Activated T-helper 1 cell treated with Interleukin-2 at 50 U/mL for 16 hours (primary cell): ENCODE results near the gene BLTP3A.
"Not testable (repeated sequence)": the region's sequence is repeated elsewhere in the genome, so short reads cannot be mapped to it uniquely, and the experiment has no call there.

Experiments
- DNase-seq: peaks from one replicate; pipeline ENCODE4 v3.0.0-alpha.2; 2020; ENCODE audit warnings: low read depth

The BLTP3A gene

DNA sequence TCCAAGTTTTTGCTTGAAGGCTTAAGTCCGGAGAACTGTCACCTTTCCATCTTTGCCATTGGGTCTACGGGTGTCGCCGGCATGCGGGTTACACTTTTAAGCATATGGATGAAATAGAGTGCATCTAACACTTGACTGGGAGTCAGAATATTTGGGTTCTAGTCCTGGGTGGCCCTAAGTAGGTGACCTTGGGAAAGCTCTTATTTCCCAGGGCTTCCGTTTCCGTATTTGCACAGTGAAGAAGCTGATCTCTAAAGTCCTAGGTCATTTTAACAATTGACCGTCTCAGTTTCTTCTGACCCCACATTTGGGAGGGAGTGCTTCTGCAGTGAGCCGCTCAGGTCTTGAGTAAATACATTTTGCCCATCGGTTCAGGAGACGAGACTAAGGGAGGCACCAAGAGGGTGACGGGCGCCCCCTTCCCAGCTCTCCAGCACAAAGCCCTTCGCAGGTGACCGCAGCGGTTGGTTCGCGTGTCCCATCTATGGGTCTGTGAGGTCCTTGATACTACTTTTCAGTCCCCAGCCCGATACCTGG lies 651 bp upstream of the BLTP3A start:
- peak; percentile 13 for DNase-seq

GRCh38 chr6:34792605-34793500 lies 970 bp downstream of the BLTP3A start:
- no peak for DNase-seq

DNA sequence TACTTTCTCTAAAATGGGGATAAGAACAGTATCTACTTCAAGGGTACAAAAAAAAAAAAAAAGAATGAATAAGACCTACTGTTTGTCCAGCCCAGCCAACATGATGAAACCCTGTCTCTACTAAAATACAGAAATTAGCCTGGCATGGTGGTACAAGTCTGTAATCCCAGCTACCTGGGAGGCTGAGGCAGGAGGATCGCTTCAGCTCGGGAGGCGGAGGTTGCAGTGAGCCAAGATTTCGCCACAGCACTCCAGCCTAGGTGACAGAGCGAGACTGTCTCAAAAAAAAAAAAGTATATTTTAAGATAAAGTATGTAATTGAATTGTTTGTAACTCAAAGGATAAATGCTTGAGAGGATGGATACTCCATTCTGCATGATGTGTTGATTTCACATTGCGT lies 2.0 kb downstream of the BLTP3A start:
- no peak for DNase-seq

DNA sequence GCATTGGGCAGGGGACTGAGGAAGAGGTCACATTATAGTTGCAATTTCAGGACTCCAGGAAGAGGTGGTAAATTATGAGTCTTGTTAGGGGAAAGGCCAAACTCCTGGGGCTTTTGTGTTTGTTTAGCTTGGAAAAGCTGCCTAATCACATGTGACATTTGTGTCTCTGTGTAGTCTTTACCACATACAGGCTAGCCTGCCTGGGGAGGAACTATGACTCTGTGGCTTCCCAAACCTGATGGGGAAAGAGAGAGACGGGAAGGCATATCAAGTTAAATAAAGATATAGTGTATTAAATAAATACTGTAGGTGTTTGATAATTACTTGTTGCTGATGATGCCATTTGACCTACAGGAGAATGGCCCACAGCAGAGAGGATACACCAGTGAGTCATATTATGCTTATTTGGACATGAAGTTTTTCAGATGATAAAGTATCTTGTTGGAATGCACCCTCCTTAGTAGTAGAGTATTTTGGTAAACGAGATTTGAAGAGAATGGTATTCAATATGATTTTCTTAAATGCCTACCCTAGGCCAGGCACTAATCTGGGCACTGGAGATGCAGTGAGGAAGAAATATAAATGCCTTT lies 4.0 kb downstream of the BLTP3A start:
- no peak for DNase-seq

GRCh38 chr6:34798057-34798456 lies 6.2 kb downstream of the BLTP3A start:
- DNase-seq: no peak

- DNase-seq: no peak
Measured at GRCh38 chr6:34799547-34799946, 7.7 kb downstream of the BLTP3A start.

GRCh38 chr6:34804543-34804942 lies 12.7 kb downstream of the BLTP3A start:
- DNase-seq: no peak

DNA sequence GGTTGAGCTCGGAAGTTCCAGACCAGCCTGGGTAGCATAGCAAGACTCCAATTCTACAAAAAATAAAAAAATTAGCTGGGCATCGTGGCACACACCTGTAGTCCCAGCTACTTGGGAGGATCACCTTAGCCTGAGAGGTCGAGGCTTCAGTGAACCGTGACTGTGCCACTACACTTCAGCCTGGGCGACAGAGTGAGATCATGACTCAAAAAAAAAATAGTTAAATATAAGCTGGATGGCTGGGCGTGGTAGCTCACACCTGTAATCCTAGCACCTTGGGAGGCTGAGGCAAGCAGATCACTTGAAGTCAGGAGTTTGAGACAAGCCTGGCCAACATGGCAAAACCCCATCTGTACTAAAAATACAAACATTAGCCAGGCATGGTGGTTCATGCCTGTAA lies 13.2 kb downstream of the BLTP3A start:
- not testable (repeated sequence) for DNase-seq

- DNase-seq: no peak
Measured at GRCh38 chr6:34806738-34807453, 15.0 kb downstream of the BLTP3A start.

DNA sequence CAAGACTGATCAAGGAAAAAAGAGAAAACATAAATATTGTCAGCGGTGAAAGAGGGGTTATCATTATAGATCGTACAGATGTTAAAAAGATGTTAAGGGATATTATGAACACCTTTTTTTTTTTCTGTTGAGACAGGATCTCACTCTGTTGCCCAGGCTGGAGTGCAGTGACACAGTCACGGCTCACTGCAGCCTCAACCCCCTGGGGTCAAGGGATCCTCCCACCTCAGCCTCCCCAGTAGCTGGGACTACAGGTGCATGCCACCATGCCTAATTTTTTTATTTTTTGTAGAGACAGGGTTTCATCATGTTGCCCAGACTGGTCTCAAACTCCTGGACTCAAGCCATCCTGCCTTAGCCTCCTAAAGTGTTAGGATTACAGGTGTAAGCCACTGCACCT lies 16.6 kb downstream of the BLTP3A start:
- DNase-seq: not testable (repeated sequence)

DNA sequence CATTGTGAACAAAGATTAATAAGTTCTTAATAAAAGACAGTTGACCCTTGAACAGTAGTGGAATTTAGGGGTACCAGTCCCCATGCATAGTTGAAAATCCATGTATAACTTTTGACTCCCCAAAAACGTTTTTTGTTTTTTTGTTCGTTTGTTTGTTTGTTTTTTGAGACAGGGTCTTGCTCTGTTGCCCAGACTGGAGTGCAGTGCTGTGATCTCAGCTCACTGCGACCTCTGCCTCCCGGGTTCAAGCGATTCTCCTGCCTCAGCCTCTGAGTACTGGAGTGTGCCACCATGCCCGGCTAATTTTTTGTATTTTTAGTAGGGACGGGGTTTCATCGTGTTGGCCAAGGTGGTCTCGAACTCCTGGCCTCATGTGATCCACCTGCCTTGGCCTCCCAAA lies 17.5 kb downstream of the BLTP3A start:
- not testable (repeated sequence) for DNase-seq

DNA sequence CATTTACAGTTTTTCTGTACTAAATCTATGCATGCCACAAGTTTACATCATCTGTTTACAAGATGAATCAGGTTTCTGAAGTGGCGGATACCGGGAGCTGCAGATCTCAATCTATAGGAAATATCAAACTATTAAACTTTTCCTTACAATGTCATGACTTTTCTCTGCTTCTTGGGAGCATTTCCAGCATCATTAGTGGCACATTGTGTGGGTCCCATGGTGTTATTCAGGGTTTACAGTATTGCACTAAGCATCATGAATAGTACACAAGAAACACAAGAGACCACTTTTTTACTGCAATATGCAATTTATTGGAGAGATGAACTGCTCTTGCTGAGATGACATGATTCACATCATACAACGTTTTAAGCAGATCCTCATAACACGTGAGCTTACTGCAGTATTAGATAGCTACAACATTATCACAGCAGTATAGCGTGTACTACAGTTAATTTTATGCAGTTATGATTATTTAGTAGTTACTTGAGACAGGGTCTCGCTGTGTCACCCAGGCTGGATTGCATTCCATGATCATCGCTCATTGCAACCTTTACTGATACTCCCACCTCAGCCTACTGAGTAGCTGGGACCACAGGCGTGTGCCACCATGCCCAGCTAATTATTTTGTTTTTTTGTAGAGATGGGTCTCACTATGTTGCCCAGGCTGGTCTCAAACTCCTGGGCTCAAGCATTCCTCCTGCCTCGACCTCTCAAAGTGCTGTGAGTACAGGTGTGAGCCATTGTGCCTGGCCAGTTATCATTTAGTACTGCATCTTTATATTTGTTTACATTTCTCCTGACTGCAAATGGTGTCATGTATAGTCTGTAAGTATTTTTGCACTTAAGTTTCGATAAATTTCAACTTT lies 18.4 kb downstream of the BLTP3A start:
- no peak for DNase-seq

DNA sequence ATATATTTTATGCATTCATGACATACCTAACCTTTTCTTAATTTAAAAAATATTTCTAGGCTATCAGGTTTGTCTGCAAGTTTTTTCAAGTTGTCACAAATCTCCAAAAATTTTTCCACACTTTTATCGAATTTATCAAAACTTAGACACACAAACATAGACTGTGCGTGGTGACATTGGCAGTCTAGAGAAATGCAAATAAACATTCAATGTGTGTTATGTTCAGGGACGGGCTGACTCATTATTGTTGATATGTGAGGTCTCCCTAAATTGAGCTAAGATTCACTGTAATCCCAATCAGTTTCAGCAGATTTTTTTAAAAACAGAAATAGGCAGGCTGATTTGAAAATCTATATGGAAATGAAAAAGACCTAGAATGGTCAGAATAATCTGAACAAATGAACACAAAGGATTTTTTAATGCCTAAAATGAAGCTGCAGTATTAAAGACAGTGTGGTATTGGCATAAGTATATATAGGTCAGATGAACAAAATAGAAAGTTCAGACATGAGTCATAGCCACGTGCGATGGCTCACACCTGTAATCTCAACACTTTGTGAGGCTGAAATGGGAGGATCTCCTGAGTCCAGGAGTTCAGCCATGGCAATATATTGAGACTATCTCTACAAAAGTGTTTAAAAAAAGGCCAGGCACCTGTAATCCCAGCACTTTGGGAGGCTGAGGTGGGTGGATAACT lies 19.2 kb downstream of the BLTP3A start:
- no peak for DNase-seq

DNA sequence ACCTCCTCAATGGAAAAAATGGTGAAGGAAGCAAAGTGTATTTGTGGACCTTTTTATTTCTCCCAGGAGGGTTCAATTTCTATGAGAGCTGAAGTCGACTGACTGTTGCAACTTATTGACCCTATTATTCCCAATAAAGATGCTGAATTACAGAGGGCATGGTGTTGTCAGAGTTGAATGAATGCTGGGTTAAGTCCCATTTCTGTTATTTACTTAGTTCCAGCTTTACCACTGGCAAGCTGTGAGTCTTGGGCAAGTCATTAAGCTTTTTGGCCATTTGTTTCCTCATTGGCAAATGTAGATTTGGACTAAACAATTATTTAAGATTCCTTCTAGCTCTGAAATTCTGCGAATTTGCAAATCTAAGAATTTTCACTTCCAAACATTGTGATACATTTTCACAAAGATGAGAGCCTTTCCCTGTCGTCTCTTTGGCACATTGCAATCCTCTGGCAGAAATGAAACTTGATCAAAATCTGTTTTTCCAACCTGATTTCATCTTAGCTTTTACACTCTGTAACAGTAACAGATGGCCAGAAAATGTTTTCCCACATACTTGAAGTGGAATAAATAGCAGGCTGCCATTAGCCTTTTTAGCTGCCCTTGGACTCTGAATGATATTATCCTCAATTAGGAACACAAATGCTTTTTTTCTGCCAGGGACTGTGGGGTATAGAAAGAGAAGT lies 21.3 kb downstream of the BLTP3A start:
- DNase-seq: no peak

DNA sequence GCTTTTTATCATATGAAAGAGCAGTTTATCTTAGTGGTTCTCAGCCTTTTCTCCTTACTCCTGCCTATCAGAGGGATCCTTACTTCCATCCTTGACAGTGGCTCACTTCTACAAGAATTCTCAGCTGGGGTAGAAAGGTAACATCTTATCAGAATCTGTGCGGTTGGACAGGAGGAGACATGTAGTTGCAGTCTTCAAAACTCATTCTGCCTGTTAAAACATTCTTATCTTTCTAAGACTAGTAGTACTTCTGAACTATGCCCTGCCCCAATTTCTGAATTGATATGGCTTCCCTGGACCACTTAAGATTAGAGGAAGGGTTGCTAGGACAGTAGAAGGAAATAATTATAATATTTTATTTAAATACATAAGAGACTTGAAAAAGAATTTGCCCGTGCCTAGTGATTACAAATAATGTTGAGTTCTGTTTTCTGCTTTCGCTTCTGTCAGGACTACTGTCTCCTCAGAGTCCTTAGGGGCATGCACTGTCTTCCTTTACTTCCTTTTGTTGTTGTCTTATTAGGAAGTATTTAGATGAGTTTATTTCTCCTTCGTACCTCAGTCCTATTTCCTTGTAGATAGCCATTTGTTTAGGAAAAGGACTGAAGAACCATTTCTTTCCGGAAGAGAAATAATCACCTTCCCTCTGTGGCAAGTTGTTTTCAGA lies 24.9 kb downstream of the BLTP3A start:
- DNase-seq: no peak

GRCh38 chr6:34817446-34817845 lies 25.6 kb downstream of the BLTP3A start:
- DNase-seq: no peak

- not testable (repeated sequence) for DNase-seq
Measured at GRCh38 chr6:34818872-34819570, 27.1 kb downstream of the BLTP3A start.

GRCh38 chr6:34819571-34820480 lies 27.9 kb downstream of the BLTP3A start:
- DNase-seq: no peak
